ENCODE results near the gene ALPI. TPM values are rescaled to one million over a fixed set of nuclear protein-coding genes. Genes with fewer than 3 reads are reported as not detected.

ALPI gene
- total and polyA plus RNA-seq, 2 donors (not counting 3 experiments of a cell fraction or from before 2014, with no cell fraction given), result not detected

GRCh38 chr2:232483923-232484627 lies 28.1 kb downstream of the ALPI start:
- Histone ChIP-seq H3K4me3 (replicated peaks in 1 of 3; ENCODE audit: insufficient read depth in 1 of 3, low read depth in 1 of 3, low read length in 3 of 3) (no peak overlapping the region), H3K4me2 (ENCODE audit: insufficient read depth, low read length) (no peak overlapping the region), H3K9ac (replicated peaks; ENCODE audit: extremely low read depth, insufficient read depth, low read length) (no peak overlapping the region), H4K20me1 (replicated peaks; ENCODE audit: control insufficient read depth, extremely low read depth, insufficient read depth, low read length) (no peaks in the 10 kb centered on the region), H3K9me1 (replicated peaks; ENCODE audit: control insufficient read depth, extremely low read depth, insufficient read depth, low read length) (no peaks in the 10 kb centered on the region), H3K4me1 (ENCODE audit: control insufficient read depth, extremely low read depth, insufficient read depth, low read length) (no peaks in the 10 kb centered on the region), H3K27me3 (ENCODE audit: control insufficient read depth in 2 of 2, insufficient read depth in 2 of 2, low read length in 2 of 2) (peaks cover 32 to 47% of the 10 kb centered on the region in 2 experiments), H3K79me2 (ENCODE audit: control insufficient read depth, insufficient read depth, low read length) (no peaks in the 10 kb centered on the region), H2AFZ (ENCODE audit: low read depth, low read length) (no peak overlapping the region), H3K9me3 (replicated peaks; ENCODE audit: control insufficient read depth, insufficient read depth, low read length) (no peaks in the 10 kb centered on the region), H3K36me3 (ENCODE audit: control insufficient read depth in 2 of 2, extremely low read depth in 1 of 2, insufficient read depth in 2 of 2, low read length in 2 of 2) (no peaks in the 10 kb centered on the region), H3K27ac (ENCODE audit: insufficient read depth, low read depth, low read length) (no peak overlapping the region)
- intact Hi-C loops (cut with micrococcal nuclease), result no loop called here
- no TSS peak for BruUV-seq (replicated peaks)
- CTCF ChIA-PET, result no interaction called here
- POLR2A ChIA-PET, result no interaction called here
- DNase-seq (ENCODE audit: low read depth, low spot score) (no peak), FAIRE-seq (no peak)
- TF ChIP-seq JUN (IDR thresholded peaks at IDR 0.05; ENCODE audit: borderline replicate concordance, insufficient read depth, insufficient read length, low read depth) (no peak), FOS (IDR thresholded peaks at IDR 0.05; ENCODE audit: borderline replicate concordance, insufficient read depth, low read length) (no peak)
- dilution Hi-C loops (cut with MboI; ENCODE audit: extremely low pct_ligation_motif_present, low sequenced_read_pairs), result no loop called here

DNA sequence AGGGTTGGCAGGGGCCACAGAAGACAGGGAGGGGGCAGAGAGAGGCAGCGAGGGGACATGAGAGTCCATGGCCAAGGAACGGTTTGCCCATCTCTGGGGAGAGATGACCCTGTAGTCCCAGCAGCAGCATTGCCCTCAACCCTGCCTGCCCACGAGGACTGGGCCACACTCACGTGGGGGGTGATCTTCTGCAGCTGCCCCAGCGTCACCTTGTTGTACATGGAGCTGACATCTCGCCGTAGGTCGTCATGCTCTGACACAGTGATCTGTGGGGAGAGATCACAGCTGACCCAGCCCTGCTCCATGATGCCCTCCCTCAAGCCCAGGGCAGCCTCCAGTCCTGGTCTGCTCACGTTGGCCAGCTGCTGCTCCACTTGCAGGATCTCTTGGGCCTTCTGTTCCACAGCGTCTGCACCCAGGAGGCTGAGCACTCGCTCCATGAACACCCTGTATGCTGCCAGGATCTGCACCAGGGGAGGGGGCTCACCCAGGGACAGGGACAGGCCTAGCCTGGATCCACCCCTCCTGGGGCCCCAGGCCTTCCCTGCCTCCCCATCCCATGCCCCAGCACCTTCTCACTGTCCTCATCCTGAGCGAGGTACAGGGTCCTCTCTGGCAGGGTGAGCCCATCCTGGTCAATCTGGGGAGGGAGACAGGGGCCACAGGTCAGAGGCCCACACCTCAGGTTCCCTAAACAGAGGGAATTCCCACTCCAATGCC lies 28.8 kb downstream of the ALPI start:
- Histone ChIP-seq H3K9ac (replicated peaks; ENCODE audit: extremely low read depth, insufficient read depth, low read length) (no peak overlapping the region), H3K4me1 (ENCODE audit: control insufficient read depth, extremely low read depth, insufficient read depth, low read length) (no peaks in the 10 kb centered on the region), H3K79me2 (ENCODE audit: control insufficient read depth, insufficient read depth, low read length) (no peaks in the 10 kb centered on the region), H3K9me3 (replicated peaks; ENCODE audit: control insufficient read depth, insufficient read depth, low read length) (no peaks in the 10 kb centered on the region), H3K9me1 (replicated peaks; ENCODE audit: control insufficient read depth, extremely low read depth, insufficient read depth, low read length) (no peaks in the 10 kb centered on the region), H3K27me3 (ENCODE audit: control insufficient read depth in 2 of 2, insufficient read depth in 2 of 2, low read length in 2 of 2) (peaks cover 32 to 48% of the 10 kb centered on the region in 2 experiments), H3K27ac (ENCODE audit: insufficient read depth, low read depth, low read length) (no peak overlapping the region), H4K20me1 (replicated peaks; ENCODE audit: control insufficient read depth, extremely low read depth, insufficient read depth, low read length) (no peaks in the 10 kb centered on the region), H2AFZ (ENCODE audit: low read depth, low read length) (no peak overlapping the region), H3K4me2 (ENCODE audit: insufficient read depth, low read length) (no peak overlapping the region), H3K4me3 (replicated peaks in 1 of 3; ENCODE audit: insufficient read depth in 1 of 3, low read depth in 1 of 3, low read length in 3 of 3) (no peak overlapping the region), H3K36me3 (ENCODE audit: control insufficient read depth in 2 of 2, extremely low read depth in 1 of 2, insufficient read depth in 2 of 2, low read length in 2 of 2) (no peaks in the 10 kb centered on the region)
- CTCF ChIA-PET, result no interaction called here
- intact Hi-C loops (cut with micrococcal nuclease), result no loop called here
- DNase-seq (ENCODE audit: low read depth, low spot score), result no peak
- FAIRE-seq, result no peak
- POLR2A ChIA-PET, result no interaction called here
- no peak for TF ChIP-seq POLR2A (IDR thresholded peaks at IDR 0.05; ENCODE audit: low read depth, low read length)
- TF ChIP-seq JUN (IDR thresholded peaks at IDR 0.05; ENCODE audit: borderline replicate concordance, insufficient read depth, insufficient read length, low read depth), result no peak
- no peak for TF ChIP-seq EZH2 (IDR thresholded peaks at IDR 0.05; ENCODE audit: borderline replicate concordance, low read depth, low read length, severe bottlenecking)
- TF ChIP-seq, protein P1, sequence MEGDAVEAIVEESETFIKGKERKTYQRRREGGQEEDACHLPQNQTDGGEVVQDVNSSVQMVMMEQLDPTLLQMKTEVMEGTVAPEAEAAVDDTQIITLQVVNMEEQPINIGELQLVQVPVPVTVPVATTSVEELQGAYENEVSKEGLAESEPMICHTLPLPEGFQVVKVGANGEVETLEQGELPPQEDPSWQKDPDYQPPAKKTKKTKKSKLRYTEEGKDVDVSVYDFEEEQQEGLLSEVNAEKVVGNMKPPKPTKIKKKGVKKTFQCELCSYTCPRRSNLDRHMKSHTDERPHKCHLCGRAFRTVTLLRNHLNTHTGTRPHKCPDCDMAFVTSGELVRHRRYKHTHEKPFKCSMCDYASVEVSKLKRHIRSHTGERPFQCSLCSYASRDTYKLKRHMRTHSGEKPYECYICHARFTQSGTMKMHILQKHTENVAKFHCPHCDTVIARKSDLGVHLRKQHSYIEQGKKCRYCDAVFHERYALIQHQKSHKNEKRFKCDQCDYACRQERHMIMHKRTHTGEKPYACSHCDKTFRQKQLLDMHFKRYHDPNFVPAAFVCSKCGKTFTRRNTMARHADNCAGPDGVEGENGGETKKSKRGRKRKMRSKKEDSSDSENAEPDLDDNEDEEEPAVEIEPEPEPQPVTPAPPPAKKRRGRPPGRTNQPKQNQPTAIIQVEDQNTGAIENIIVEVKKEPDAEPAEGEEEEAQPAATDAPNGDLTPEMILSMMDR (IDR thresholded peaks at IDR 0.05; ENCODE audit: extremely low read depth in 1 of 2, insufficient read depth in 1 of 2, low read depth in 1 of 2, low read length in 2 of 2), result no peak
- no peak for TF ChIP-seq POLR2AphosphoS5 (IDR thresholded peaks at IDR 0.05; ENCODE audit: insufficient read depth, low read depth, low read length)
- no peak for TF ChIP-seq MYC (IDR thresholded peaks at IDR 0.05; ENCODE audit: low read depth, low read length)
- no peak for TF ChIP-seq FOS (IDR thresholded peaks at IDR 0.05; ENCODE audit: borderline replicate concordance, insufficient read depth, low read length)
- no peak for TF ChIP-seq GATA2 (IDR thresholded peaks at IDR 0.05; ENCODE audit: insufficient read depth, insufficient read length, low read depth, low read length)
- BruUV-seq (replicated peaks), result no TSS peak
- dilution Hi-C loops (cut with MboI; ENCODE audit: extremely low pct_ligation_motif_present, low sequenced_read_pairs), result no loop called here

Data from endothelial cell of umbilical vein (primary cell).